GM11168 (cell line): Measurements from ENCODE around the gene RNF112.

Experiments used
- in situ Hi-C: fragments of 300-500 bp; cut with MboI; formaldehyde crosslinking; loops from one replicate; pipeline ENCODE4 v1.12.0; 2022; ENCODE audit warnings: low sequenced_read_pairs; ENCODE audit not compliant: unreplicated experiment

RNF112 gene

GRCh38 chr17:19386974-19387920 lies 23.8 kb upstream of the RNF112 start, which contains the start of gene MFAP4:
MFAP4 (minus strand) TSS chr17:19387190; CDS start chr17:19387155, 35 bp downstream.
- in situ Hi-C loops = no loop called here

GRCh38 chr17:19387921-19388521 lies 23.0 kb upstream of the RNF112 start:
- in situ Hi-C loops = no loop called here

GRCh38 chr17:19388791-19389785 lies 21.9 kb upstream of the RNF112 start:
- in situ Hi-C loops = no loop called here

- in situ Hi-C loops = no loop called here
Measured at GRCh38 chr17:19390951-19391350, 20.1 kb upstream of the RNF112 start.

- in situ Hi-C loops = no loop called here
Measured at GRCh38 chr17:19391432-19391831, 19.6 kb upstream of the RNF112 start.

GRCh38 chr17:19392303-19392702 lies 18.7 kb upstream of the RNF112 start:
- in situ Hi-C loops = no loop called here

GRCh38 chr17:19397556-19398041 lies 13.4 kb upstream of the RNF112 start:
- in situ Hi-C loops = no loop called here

GRCh38 chr17:19398301-19399181 lies 12.5 kb upstream of the RNF112 start:
- in situ Hi-C loops = no loop called here

- in situ Hi-C loops = no loop called here
Measured at GRCh38 chr17:19399750-19400450, 11.1 kb upstream of the RNF112 start.

- in situ Hi-C loops = no loop called here
Measured at GRCh38 chr17:19401321-19402010, 9.6 kb upstream of the RNF112 start.

- in situ Hi-C loops = no loop called here
Measured at GRCh38 chr17:19402171-19402570, 8.9 kb upstream of the RNF112 start.

GRCh38 chr17:19403021-19403420 lies 8.0 kb upstream of the RNF112 start:
- in situ Hi-C loops = no loop called here

- in situ Hi-C loops = no loop called here
Measured at GRCh38 chr17:19404264-19404663, 6.8 kb upstream of the RNF112 start.

- in situ Hi-C loops = no loop called here
Measured at GRCh38 chr17:19405114-19405513, 5.9 kb upstream of the RNF112 start.

- in situ Hi-C loops = no loop called here
Measured at GRCh38 chr17:19407601-19408345, 3.3 kb upstream of the RNF112 start.

- in situ Hi-C loops = no loop called here
Measured at GRCh38 chr17:19408346-19408710, 2.7 kb upstream of the RNF112 start.

GRCh38 chr17:19409066-19409465 lies 2.0 kb upstream of the RNF112 start:
- in situ Hi-C loops = no loop called here
